Measurements from ENCODE around the gene TMEM217.

The TMEM217 gene

GRCh38 chr6:37279366-37280134 lies 21.6 kb upstream of the TMEM217 start:
- Histone ChIP-seq H3K36me3 (ENCODE audit: control insufficient read depth, insufficient read depth, low read length) (peaks cover 58% of the 10 kb centered on the region), H3K4me1 (ENCODE audit: control insufficient read depth, insufficient read depth, low read length) (no peaks in the 10 kb centered on the region), H3K4me3 (ENCODE audit: low read depth, low read length) (no peak overlapping the region), H3K9me3 (ENCODE audit: control insufficient read depth, insufficient read depth, low read length) (no peaks in the 10 kb centered on the region), H3K27me3 (ENCODE audit: control insufficient read depth, insufficient read depth, low read length) (no peaks in the 10 kb centered on the region), H3K9ac (ENCODE audit: low read depth, low read length) (no peak overlapping the region), H3K27ac (ENCODE audit: low read depth, low read length) (no peak overlapping the region)

DNA sequence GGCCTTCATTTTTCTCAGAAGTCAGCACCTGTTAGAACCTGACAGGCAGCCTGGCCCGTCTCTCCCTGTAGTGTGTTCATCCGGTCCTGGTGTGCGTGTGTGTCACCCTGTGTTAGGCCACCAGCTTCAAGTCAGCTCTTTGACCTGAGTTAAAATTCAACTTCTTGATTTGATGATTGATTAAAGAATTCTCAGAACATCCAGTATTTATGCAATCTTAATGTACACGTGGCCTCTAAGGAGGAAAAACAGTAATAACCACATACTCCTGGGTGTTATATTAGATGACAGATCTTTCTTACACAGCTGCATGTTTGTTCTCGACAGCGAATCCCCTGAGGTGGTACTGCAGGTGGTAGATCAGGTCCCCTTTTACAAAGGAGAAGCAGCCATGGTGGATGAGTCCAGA lies 19.1 kb upstream of the TMEM217 start:
- H3K4me3 ChIP-seq (ENCODE audit: low read depth, low read length), result no peak overlapping the region
- H3K9ac ChIP-seq (ENCODE audit: low read depth, low read length), result no peak overlapping the region
- peaks cover 34% of the 10 kb centered on the region for H3K36me3 ChIP-seq (ENCODE audit: control insufficient read depth, insufficient read depth, low read length)
- H3K27me3 ChIP-seq (ENCODE audit: control insufficient read depth, insufficient read depth, low read length), result no peaks in the 10 kb centered on the region
- no peak overlapping the region for H3K27ac ChIP-seq (ENCODE audit: low read depth, low read length)
- no peaks in the 10 kb centered on the region for H3K9me3 ChIP-seq (ENCODE audit: control insufficient read depth, insufficient read depth, low read length)
- H3K4me1 ChIP-seq (ENCODE audit: control insufficient read depth, insufficient read depth, low read length), result no peaks in the 10 kb centered on the region

- Histone ChIP-seq H3K9ac (ENCODE audit: low read depth, low read length) (no peak overlapping the region), H3K27ac (ENCODE audit: low read depth, low read length) (no peak overlapping the region), H3K4me1 (ENCODE audit: control insufficient read depth, insufficient read depth, low read length) (no peaks in the 10 kb centered on the region), H3K36me3 (ENCODE audit: control insufficient read depth, insufficient read depth, low read length) (peaks cover 18% of the 10 kb centered on the region), H3K27me3 (ENCODE audit: control insufficient read depth, insufficient read depth, low read length) (no peaks in the 10 kb centered on the region), H3K9me3 (ENCODE audit: control insufficient read depth, insufficient read depth, low read length) (no peaks in the 10 kb centered on the region), H3K4me3 (ENCODE audit: low read depth, low read length) (no peak overlapping the region)
Measured at GRCh38 chr6:37275350-37275749, 17.4 kb upstream of the TMEM217 start.

DNA sequence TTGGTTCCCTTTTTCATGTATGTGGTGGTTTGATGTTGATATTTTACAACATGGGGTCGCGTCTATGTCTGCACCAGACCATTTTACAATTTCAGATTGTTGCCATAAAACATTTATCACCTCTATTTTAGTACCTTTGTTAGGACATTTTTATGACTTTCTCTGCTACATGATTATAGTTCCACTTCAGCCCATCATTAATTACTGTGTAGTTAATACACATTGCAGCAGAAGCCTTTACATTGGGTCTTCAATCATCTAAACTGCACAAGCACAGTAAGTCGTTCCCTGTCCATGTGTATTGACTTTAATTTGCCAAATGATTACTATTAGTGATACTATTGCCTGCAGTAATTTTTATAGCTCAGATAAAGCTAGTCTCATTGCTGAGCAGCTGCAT lies 15.7 kb upstream of the TMEM217 start:
- no peak overlapping the region for H3K4me3 ChIP-seq (ENCODE audit: low read depth, low read length)
- H3K36me3 ChIP-seq (ENCODE audit: control insufficient read depth, insufficient read depth, low read length), result peaks cover 6% of the 10 kb centered on the region; the same call in 1 of the 2 replicates
- no peaks in the 10 kb centered on the region for H3K4me1 ChIP-seq (ENCODE audit: control insufficient read depth, insufficient read depth, low read length)
- H3K27ac ChIP-seq (ENCODE audit: low read depth, low read length), result no peak overlapping the region
- no peak overlapping the region for H3K9ac ChIP-seq (ENCODE audit: low read depth, low read length)
- no peaks in the 10 kb centered on the region for H3K27me3 ChIP-seq (ENCODE audit: control insufficient read depth, insufficient read depth, low read length)
- no peaks in the 10 kb centered on the region for H3K9me3 ChIP-seq (ENCODE audit: control insufficient read depth, insufficient read depth, low read length)

DNA sequence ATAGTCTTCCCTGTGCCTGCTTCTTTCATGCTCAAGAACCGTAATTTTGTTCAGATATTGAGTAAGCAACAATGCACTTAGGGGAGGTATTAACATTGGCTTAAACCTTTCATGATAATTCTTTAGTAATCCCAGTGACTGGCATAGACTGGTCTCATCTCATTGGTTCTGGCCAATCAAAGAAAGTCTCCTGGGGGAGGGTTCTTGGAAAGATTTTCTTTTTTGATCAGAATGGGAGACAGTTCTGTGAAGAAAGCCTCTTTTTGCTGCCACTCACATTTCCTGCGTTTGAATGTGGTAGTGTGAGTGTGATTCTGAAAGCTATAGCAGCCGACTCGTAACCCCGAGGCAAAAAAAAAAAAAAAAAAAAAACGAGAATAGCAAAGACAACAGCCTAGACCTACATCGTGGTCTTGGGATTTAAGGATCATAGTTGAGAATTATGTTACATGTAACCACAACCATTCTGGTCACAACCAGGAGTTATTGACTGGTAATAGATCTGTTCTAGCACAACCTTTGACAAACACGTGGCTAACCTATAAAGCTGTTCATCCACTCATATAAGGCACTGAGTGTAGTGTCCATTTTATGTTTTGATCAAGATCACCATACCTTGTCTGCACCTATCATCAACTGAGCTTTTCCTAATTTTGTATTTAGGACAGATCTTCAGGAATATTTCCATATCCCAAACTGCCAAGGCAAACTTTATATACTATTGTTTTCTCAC lies 15.1 kb upstream of the TMEM217 start:
- Histone ChIP-seq H3K27me3 (ENCODE audit: control insufficient read depth, insufficient read depth, low read length) (no peaks in the 10 kb centered on the region), H3K4me1 (ENCODE audit: control insufficient read depth, insufficient read depth, low read length) (peaks cover 4% of the 10 kb centered on the region), H3K9ac (ENCODE audit: low read depth, low read length) (no peak overlapping the region), H3K9me3 (ENCODE audit: control insufficient read depth, insufficient read depth, low read length) (no peaks in the 10 kb centered on the region), H3K4me3 (ENCODE audit: low read depth, low read length) (no peak overlapping the region), H3K27ac (ENCODE audit: low read depth, low read length) (no peak overlapping the region), H3K36me3 (ENCODE audit: control insufficient read depth, insufficient read depth, low read length) (peaks cover 5% of the 10 kb centered on the region; the same call in 1 of the 2 replicates)

- Histone ChIP-seq H3K36me3 (ENCODE audit: control insufficient read depth, insufficient read depth, low read length) (peaks cover 5% of the 10 kb centered on the region; the same call in 1 of the 2 replicates), H3K4me3 (ENCODE audit: low read depth, low read length) (no peak overlapping the region), H3K4me1 (ENCODE audit: control insufficient read depth, insufficient read depth, low read length) (peaks cover 30% of the 10 kb centered on the region), H3K27ac (ENCODE audit: low read depth, low read length) (no peak overlapping the region), H3K9ac (ENCODE audit: low read depth, low read length) (no peak overlapping the region), H3K27me3 (ENCODE audit: control insufficient read depth, insufficient read depth, low read length) (no peaks in the 10 kb centered on the region), H3K9me3 (ENCODE audit: control insufficient read depth, insufficient read depth, low read length) (no peaks in the 10 kb centered on the region)
Measured at GRCh38 chr6:37269105-37269504, 11.2 kb upstream of the TMEM217 start.

GRCh38 chr6:37265860-37266259 lies 7.9 kb upstream of the TMEM217 start:
- Histone ChIP-seq H3K4me3 (ENCODE audit: low read depth, low read length) (peak overlapping the region; percentile 17; the same call in 1 of the 2 replicates), H3K27me3 (ENCODE audit: control insufficient read depth, insufficient read depth, low read length) (no peaks in the 10 kb centered on the region), H3K9ac (ENCODE audit: low read depth, low read length) (no peak overlapping the region), H3K9me3 (ENCODE audit: control insufficient read depth, insufficient read depth, low read length) (no peaks in the 10 kb centered on the region), H3K4me1 (ENCODE audit: control insufficient read depth, insufficient read depth, low read length) (peaks cover 30% of the 10 kb centered on the region), H3K36me3 (ENCODE audit: control insufficient read depth, insufficient read depth, low read length) (peaks cover 5% of the 10 kb centered on the region; the same call in 1 of the 2 replicates), H3K27ac (ENCODE audit: low read depth, low read length) (peak overlapping the region; percentile 71)

GRCh38 chr6:37265001-37265400 lies 7.1 kb upstream of the TMEM217 start:
- no peak overlapping the region; the same call in 1 of the 2 replicates for H3K4me3 ChIP-seq (ENCODE audit: low read depth, low read length)
- H3K27ac ChIP-seq (ENCODE audit: low read depth, low read length), result peak overlapping the region; percentile 71
- peaks cover 5% of the 10 kb centered on the region; the same call in 1 of the 2 replicates for H3K36me3 ChIP-seq (ENCODE audit: control insufficient read depth, insufficient read depth, low read length)
- no peaks in the 10 kb centered on the region for H3K27me3 ChIP-seq (ENCODE audit: control insufficient read depth, insufficient read depth, low read length)
- H3K4me1 ChIP-seq (ENCODE audit: control insufficient read depth, insufficient read depth, low read length), result peaks cover 30% of the 10 kb centered on the region
- H3K9me3 ChIP-seq (ENCODE audit: control insufficient read depth, insufficient read depth, low read length), result no peaks in the 10 kb centered on the region
- H3K9ac ChIP-seq (ENCODE audit: low read depth, low read length), result no peak overlapping the region

GRCh38 chr6:37262446-37263026 lies 4.6 kb upstream of the TMEM217 start:
- no peaks in the 10 kb centered on the region for H3K36me3 ChIP-seq (ENCODE audit: control insufficient read depth, insufficient read depth, low read length)
- H3K4me3 ChIP-seq (ENCODE audit: low read depth, low read length), result no peak overlapping the region
- H3K27ac ChIP-seq (ENCODE audit: low read depth, low read length), result no peak overlapping the region
- H3K9ac ChIP-seq (ENCODE audit: low read depth, low read length), result no peak overlapping the region
- H3K9me3 ChIP-seq (ENCODE audit: control insufficient read depth, insufficient read depth, low read length), result no peaks in the 10 kb centered on the region
- H3K27me3 ChIP-seq (ENCODE audit: control insufficient read depth, insufficient read depth, low read length), result no peaks in the 10 kb centered on the region
- H3K4me1 ChIP-seq (ENCODE audit: control insufficient read depth, insufficient read depth, low read length), result peaks cover 29% of the 10 kb centered on the region

DNA sequence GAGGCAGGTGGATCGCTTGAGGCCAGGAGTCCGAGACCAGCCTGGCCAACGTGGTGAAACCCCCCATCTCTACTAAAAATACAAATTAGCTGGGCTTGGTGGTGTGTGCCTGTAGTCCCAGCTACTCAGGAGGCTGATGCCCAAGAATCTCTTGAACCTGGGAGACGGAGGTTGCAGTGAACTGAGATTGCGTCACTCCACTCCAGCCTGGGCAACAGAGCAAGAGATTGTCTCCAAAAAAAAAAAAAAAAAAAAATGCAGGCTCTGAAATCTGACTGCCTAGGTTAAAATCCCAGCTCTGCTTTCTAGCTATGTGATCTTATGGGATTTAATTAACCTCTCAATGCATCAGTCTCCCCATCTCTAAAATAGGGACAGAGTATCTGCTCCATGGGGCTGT lies 3.3 kb upstream of the TMEM217 start:
- Histone ChIP-seq H3K27ac (ENCODE audit: low read depth, low read length) (no peak overlapping the region), H3K27me3 (ENCODE audit: control insufficient read depth, insufficient read depth, low read length) (no peaks in the 10 kb centered on the region), H3K4me3 (ENCODE audit: low read depth, low read length) (no peak overlapping the region), H3K9me3 (ENCODE audit: control insufficient read depth, insufficient read depth, low read length) (no peaks in the 10 kb centered on the region), H3K4me1 (ENCODE audit: control insufficient read depth, insufficient read depth, low read length) (peaks cover 26% of the 10 kb centered on the region), H3K9ac (ENCODE audit: low read depth, low read length) (no peak overlapping the region), H3K36me3 (ENCODE audit: control insufficient read depth, insufficient read depth, low read length) (no peaks in the 10 kb centered on the region)

- H3K9me3 ChIP-seq (ENCODE audit: control insufficient read depth, insufficient read depth, low read length), result no peaks in the 10 kb centered on the region
- H3K4me3 ChIP-seq (ENCODE audit: low read depth, low read length), result no peak overlapping the region
- no peak overlapping the region for H3K9ac ChIP-seq (ENCODE audit: low read depth, low read length)
- peaks cover 2% of the 10 kb centered on the region; the same call in 1 of the 2 replicates for H3K27me3 ChIP-seq (ENCODE audit: control insufficient read depth, insufficient read depth, low read length)
- peaks cover 18% of the 10 kb centered on the region for H3K4me1 ChIP-seq (ENCODE audit: control insufficient read depth, insufficient read depth, low read length)
- H3K27ac ChIP-seq (ENCODE audit: low read depth, low read length), result no peak overlapping the region
- no peaks in the 10 kb centered on the region for H3K36me3 ChIP-seq (ENCODE audit: control insufficient read depth, insufficient read depth, low read length)
Measured at GRCh38 chr6:37260444-37260843, 2.5 kb upstream of the TMEM217 start.
